NT2/D1 (cell line): Measurements from ENCODE around the gene HIRA.

Source experiments
- YY1 ChIP-seq: IDR thresholded peaks from 2 replicates; pipeline ENCODE4 v1.6.1; 2011; ENCODE audit not compliant: insufficient read length, insufficient read depth
- ZNF274 ChIP-seq: IDR thresholded peaks from 2 replicates; pipeline ENCODE4 v1.6.1; 2011; ENCODE audit warnings: mild to moderate bottlenecking, low read depth, low read length

DNA sequence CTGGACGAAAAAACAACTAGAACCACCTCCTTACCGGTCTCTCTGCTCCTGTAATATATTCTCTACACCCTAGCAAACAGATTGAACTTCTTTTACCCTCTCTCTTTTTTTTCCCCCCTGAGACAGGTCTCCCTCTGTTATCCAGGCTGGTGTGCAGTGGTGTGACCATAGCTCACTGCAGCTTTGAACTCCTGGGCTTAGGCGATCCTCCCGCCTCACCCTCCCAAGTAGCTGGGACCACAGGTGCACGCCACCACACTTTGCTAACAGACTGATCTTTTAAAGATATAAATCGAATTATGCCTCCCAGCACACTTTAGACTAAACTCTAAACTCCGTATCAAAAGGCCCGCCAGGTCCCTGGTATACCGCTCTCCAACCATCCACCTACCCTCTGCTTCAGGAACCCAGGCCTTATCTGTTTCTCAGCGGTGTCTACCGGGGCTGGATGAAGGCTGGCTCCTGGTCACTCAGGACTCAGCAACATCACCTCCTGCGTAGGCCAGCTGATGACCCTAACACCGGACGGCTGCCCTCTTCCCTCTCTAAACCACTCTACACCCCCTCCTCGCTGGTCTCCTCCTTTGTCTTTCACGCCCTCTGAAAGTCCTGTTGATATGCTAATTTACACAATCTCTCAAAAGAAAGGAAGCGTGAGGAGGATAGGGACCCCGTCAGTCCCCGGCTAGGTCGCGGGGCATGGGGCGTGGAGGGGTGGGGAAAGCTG lies 15.2 kb upstream of the HIRA start:
- TF ChIP-seq YY1: no peak
- TF ChIP-seq ZNF274: no peak
